Panc1 (cell line): ENCODE data around the gene TECR. TPM values are rescaled to one million over a fixed set of nuclear protein-coding genes. Genes with fewer than 3 reads are reported as not detected.

Source experiments
- ATAC-seq: fragments of 200-7000 bp; cut with Tn5 transposase; 2 replicates; pipeline ENCODE4 v1.9.1; 2020; ENCODE audit warnings: mild to moderate bottlenecking, moderate library complexity
- BruUV-seq: library from RNA; stranded (reverse); fragments of 400-500 nt; replicated peaks from 2 replicates; lab custom pipeline; 2021; lab: Mats Ljungman, UMichigan
- CTCF ChIA-PET: fragments of 300-600 bp; sonication (Branson Sonifier 250); formaldehyde crosslinking; loops from one replicate; lab custom pipeline; 2022; ENCODE audit warnings: antibody characterized with exemption; lab: Charles Lee
- POLR2A ChIA-PET: fragments of 300-600 bp; sonication (Branson Sonifier 250); formaldehyde crosslinking; loops from one replicate; lab custom pipeline; 2022; ENCODE audit warnings: antibody characterized with exemption; lab: Charles Lee
- DNase-seq: peaks from one replicate; pipeline ENCODE4 v3.0.0-alpha.2; 2010; ENCODE audit warnings: low read depth, low spot score
- H3K27ac ChIP-seq: 2 replicates; pipeline ENCODE4 v1.5.1; 2011; ENCODE audit warnings: mild to moderate bottlenecking, low read length, inconsistent platforms
- H3K27me3 ChIP-seq: fragments of 200-500 bp; sonication (Bioruptor generic); 2 replicates; pipeline ENCODE4 v1.6.0; 2014; ENCODE audit warnings: low read length, inconsistent platforms; ENCODE audit not compliant: control insufficient read depth, insufficient read depth
- H3K36me3 ChIP-seq: fragments of 200-500 bp; sonication (Bioruptor generic); 2 replicates; pipeline ENCODE4 v1.5.1; 2014; ENCODE audit warnings: inconsistent platforms, mild to moderate bottlenecking, low read length, moderate library complexity; ENCODE audit not compliant: control insufficient read depth, insufficient read depth
- H3K4me1 ChIP-seq: 2 replicates; pipeline ENCODE4 v1.5.1; 2011; ENCODE audit warnings: inconsistent platforms, mild to moderate bottlenecking, low read length, moderate library complexity; ENCODE audit not compliant: control insufficient read depth, insufficient read depth
- H3K4me3 ChIP-seq, 2 experiments: 2 replicates each; pipeline ENCODE4 v1.5.1; 2011 to 2012; ENCODE audit warnings: low read depth in 2 of 2, low read length in 2 of 2, mild to moderate bottlenecking in 2 of 2, inconsistent platforms in 1 of 2, moderate library complexity in 1 of 2
- H3K9me3 ChIP-seq: fragments of 200-500 bp; sonication (Bioruptor generic); 2 replicates; pipeline ENCODE4 v1.5.1; 2014; ENCODE audit warnings: low read depth, mild to moderate bottlenecking, inconsistent platforms, low read length, moderate library complexity; ENCODE audit not compliant: control insufficient read depth, insufficient read depth
- CTCF ChIP-seq: fragments of 450-650 bp; IDR thresholded peaks from 2 replicates; pipeline ENCODE4 v1.5.1; 2017; ENCODE audit warnings: mild to moderate bottlenecking
- POLR2AphosphoS5 ChIP-seq: IDR thresholded peaks from 2 replicates; pipeline ENCODE4 v1.6.1; 2012; ENCODE audit warnings: mild to moderate bottlenecking, low read depth, low read length, moderate library complexity
- REST ChIP-seq, 2 experiments: IDR thresholded peaks; 2 replicates each; pipeline ENCODE4 v1.6.1; 2011 to 2012; ENCODE audit warnings: low read depth in 2 of 2, control low read depth in 1 of 2, low read length in 1 of 2, mild to moderate bottlenecking in 1 of 2, moderate library complexity in 1 of 2; ENCODE audit not compliant: insufficient read depth in 1 of 2
- SIN3A ChIP-seq: IDR thresholded peaks from 2 replicates; pipeline ENCODE4 v1.6.1; 2012; ENCODE audit warnings: low read depth, mild to moderate bottlenecking, low read length, moderate library complexity, borderline replicate concordance; ENCODE audit not compliant: insufficient read depth
- TCF7L2 ChIP-seq: IDR thresholded peaks from 2 replicates; pipeline ENCODE4 v1.6.1; 2011; ENCODE audit warnings: mild to moderate bottlenecking, low read depth, low read length, inconsistent platforms
- in situ Hi-C: cut with HindIII; loops from 2 replicates; pipeline ENCODE4 v1.10.0; 2016; ENCODE audit warnings: low sequenced_read_pairs, low pct_unique_long_range_greater_than_20kb
- intact Hi-C: fragments of 100-400 bp; cut with micrococcal nuclease; formaldehyde crosslinking; loops from one replicate; pipeline ENCODE4 v1.10.0; 2022; ENCODE audit not compliant: unreplicated experiment
- total RNA-seq: library from RNA; stranded (reverse); gene quantifications from one replicate; pipeline ENCODE4 v1.2.1, GENCODE V29; 2021; ENCODE audit not compliant: unreplicated experiment

TECR gene
- total RNA-seq, 1 experiment from 2014 or later = 233 TPM

DNA sequence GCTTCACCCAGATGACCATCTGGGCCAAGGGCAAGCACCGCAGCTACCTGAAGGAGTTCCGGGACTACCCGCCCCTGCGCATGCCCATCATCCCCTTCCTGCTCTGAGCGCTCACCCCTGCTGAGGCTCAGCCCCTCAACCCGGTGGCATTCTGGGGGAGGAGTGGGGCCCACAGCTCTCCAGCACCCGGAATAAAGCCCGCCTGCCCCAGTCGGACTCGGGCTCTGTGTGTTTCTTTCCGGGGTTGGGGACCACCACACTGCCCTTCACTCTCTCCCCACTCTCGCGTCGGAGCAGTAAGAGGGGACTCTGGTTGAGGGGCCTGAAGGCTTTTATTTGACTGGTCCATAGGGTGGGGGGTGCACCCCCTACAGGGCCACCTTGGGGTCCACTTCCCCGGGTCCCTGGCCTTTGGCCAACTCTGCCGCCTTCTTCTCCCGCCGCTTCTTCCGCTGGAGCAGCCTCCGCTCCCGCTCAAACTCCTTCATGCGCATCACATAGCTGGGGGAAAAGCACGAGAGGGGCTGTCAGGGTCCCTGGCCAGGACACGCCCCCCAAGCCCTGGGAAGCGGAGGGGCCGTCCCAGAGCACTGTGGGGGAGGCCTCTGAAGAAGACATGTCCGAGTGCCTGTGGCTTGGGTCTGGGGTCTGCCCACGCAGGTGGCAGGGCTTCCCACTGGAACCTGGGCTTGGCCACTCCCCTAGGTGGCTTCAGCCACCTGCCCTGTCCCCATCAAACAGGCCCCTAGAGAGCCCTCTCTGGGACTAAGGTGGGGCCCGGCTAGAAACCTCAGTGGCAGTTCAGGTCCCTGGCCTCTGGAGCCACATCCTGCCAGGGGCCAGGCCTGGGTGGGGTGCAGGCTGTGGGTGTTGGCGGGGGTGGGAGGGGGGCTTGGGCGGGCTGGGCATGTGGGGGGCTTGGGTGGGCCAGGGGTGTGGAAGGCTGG, 36.6 kb downstream of the TECR start:
- Histone ChIP-seq H3K9me3 (no peaks in the 10 kb centered on the region), H3K27ac (no peak overlapping the region), H3K4me3 (no peak overlapping the region), H3K27me3 (no peaks in the 10 kb centered on the region), H3K4me1 (peaks cover 24% of the 10 kb centered on the region), H3K36me3 (no peaks in the 10 kb centered on the region)
- intact Hi-C loops = no loop called here
- CTCF ChIA-PET = no interaction called here
- BruUV-seq = no TSS peak
- DNase-seq (no peak), ATAC-seq (no peak)
- TF ChIP-seq SIN3A = no peak
- TF ChIP-seq CTCF = no peak
- no peak for TF ChIP-seq POLR2AphosphoS5
- no peak for TF ChIP-seq REST (IDR thresholded peaks at IDR 0.05; ENCODE audit: insufficient read depth in 1 of 2, low read depth in 2 of 2, low read length in 1 of 2)
- TF ChIP-seq TCF7L2 = no peak
- POLR2A ChIA-PET = no interaction called here
- in situ Hi-C loops = no loop called here

- H3K4me1 ChIP-seq = peaks cover 17% of the 10 kb centered on the region
- H3K36me3 ChIP-seq = peaks cover under 1% of the 10 kb centered on the region; the same call in 1 of the 2 replicates
- ATAC-seq (no peak), DNase-seq (no peak)
- no peak overlapping the region for H3K4me3 ChIP-seq
- intact Hi-C loops (no loop called here), in situ Hi-C loops (no loop called here)
- no TSS peak for BruUV-seq
- TF ChIP-seq POLR2AphosphoS5 = no peak
- TF ChIP-seq CTCF = no peak
- no peak for TF ChIP-seq TCF7L2
- no peak for TF ChIP-seq SIN3A
- no peak for TF ChIP-seq REST (IDR thresholded peaks at IDR 0.05; ENCODE audit: insufficient read depth in 1 of 2, low read depth in 2 of 2, low read length in 1 of 2)
- POLR2A ChIA-PET = no interaction called here
- H3K9me3 ChIP-seq = no peaks in the 10 kb centered on the region
- CTCF ChIA-PET = no interaction called here
- H3K27me3 ChIP-seq = no peaks in the 10 kb centered on the region
- H3K27ac ChIP-seq = no peak overlapping the region
These were observed 37.3 kb downstream of the TECR start for GRCh38 chr19:14566712-14567077.
